Right atrium auricular region (tissue), 2 donors: Measurements from ENCODE around the gene COX8C. TPM values are rescaled to one million over a fixed set of nuclear protein-coding genes. Genes with fewer than 3 reads are reported as not detected.

Source experiments
- DNase-seq: peaks from one replicate; pipeline ENCODE4 v3.0.0-alpha.2; 2019; ENCODE audit warnings: low spot score
- H3K27ac ChIP-seq, 2 donors: fragments of 200-600 bp; sonication (generic); 1 replicate in 1 of 2; 2 replicates in 1 of 2; pipeline ENCODE4 v1.5.1; 2016 to 2019
- H3K27me3 ChIP-seq, 2 donors: fragments of 200-600 bp; sonication (generic); one replicate each; pipeline versions ENCODE4 v1.5.1 to v1.6.0; 2017 to 2019
- H3K36me3 ChIP-seq: fragments of 200-600 bp; sonication (generic); one replicate; pipeline ENCODE4 v1.5.1; 2016
- H3K4me1 ChIP-seq, 2 donors: fragments of 200-600 bp; sonication (generic); one replicate each; pipeline versions ENCODE4 v1.5.1 to v1.6.0; 2017 to 2019
- H3K4me3 ChIP-seq, 2 donors: fragments of 200-600 bp; sonication (generic); 1 replicate in 1 of 2; 2 replicates in 1 of 2; pipeline ENCODE4 v1.5.1; 2017 to 2019; ENCODE audit warnings: mild to moderate bottlenecking in 1 of 2, moderate library complexity in 1 of 2
- H3K9me3 ChIP-seq, 2 donors: fragments of 200-600 bp; sonication (generic); one replicate each; pipeline ENCODE4 v1.5.1; 2019
- CTCF ChIP-seq, 2 donors: fragments of 200-600 bp; sonication (generic); IDR thresholded peaks; one replicate each; pipeline ENCODE4 v1.5.1; 2019; ENCODE audit warnings: antibody characterized with exemption in 2 of 2
- total RNA-seq, 2 donors: library from RNA; depleted of rRNA; stranded (reverse); fragments of >200 nt; gene quantifications; one replicate each; pipeline ENCODE4 v1.1.0, GENCODE V29; 2016

Gene COX8C
- total RNA-seq, 2 donors from 2014 or later, result not detected

GRCh38 chr14:93303659-93304058, 43.3 kb upstream of the COX8C start:
- Histone ChIP-seq H3K4me1 (peaks cover 0 to 44% of the 10 kb centered on the region in 2 donors), H3K27me3 (no peaks in the 10 kb centered on the region), H3K27ac (no peak overlapping the region), H3K9me3 (no peaks in the 10 kb centered on the region), H3K4me3 (no peak overlapping the region), H3K36me3 (no peaks in the 10 kb centered on the region)
- no peak for TF ChIP-seq CTCF (IDR thresholded peaks at IDR 0.05)
- no peak for DNase-seq

DNA sequence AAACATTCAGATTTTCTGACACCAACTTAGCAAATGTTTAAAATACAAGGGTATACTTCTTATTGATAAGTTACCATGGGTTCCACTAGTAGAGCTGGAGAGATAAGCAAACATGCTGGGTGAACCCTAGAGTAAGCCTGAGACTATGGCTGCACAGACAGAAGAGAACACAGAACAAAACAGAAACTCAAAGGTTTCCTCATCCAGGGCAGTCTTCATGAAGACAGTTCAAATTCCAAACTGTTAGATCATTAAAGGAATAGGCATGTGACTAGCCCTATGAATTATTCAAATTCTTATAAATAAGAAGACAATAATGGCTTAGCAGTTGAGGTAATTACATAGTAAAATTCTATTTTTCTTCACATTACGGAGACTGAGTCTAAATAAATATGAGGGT, 42.2 kb upstream of the COX8C start:
- no peak for TF ChIP-seq CTCF (IDR thresholded peaks at IDR 0.05)
- Histone ChIP-seq H3K4me1 (peaks cover 0 to 44% of the 10 kb centered on the region in 2 donors), H3K36me3 (no peaks in the 10 kb centered on the region), H3K4me3 (no peak overlapping the region), H3K9me3 (no peaks in the 10 kb centered on the region), H3K27me3 (no peaks in the 10 kb centered on the region), H3K27ac (no peak overlapping the region)
- DNase-seq, result no peak

- H3K27ac ChIP-seq, result no peak overlapping the region
- no peak for DNase-seq
- H3K4me3 ChIP-seq, result no peak overlapping the region
- no peaks in the 10 kb centered on the region for H3K36me3 ChIP-seq
- H3K4me1 ChIP-seq, result peaks cover 0 to 44% of the 10 kb centered on the region in 2 donors
- H3K27me3 ChIP-seq, result no peaks in the 10 kb centered on the region
- H3K9me3 ChIP-seq, result no peaks in the 10 kb centered on the region
- no peak for TF ChIP-seq CTCF (IDR thresholded peaks at IDR 0.05)
Observed at GRCh38 chr14:93305725-93306418, 41.1 kb upstream of the COX8C start.

- Histone ChIP-seq H3K36me3 (no peaks in the 10 kb centered on the region), H3K4me1 (peaks cover 0 to 42% of the 10 kb centered on the region in 2 donors), H3K27me3 (no peaks in the 10 kb centered on the region), H3K4me3 (no peak overlapping the region), H3K9me3 (no peaks in the 10 kb centered on the region), H3K27ac (no peak overlapping the region)
- DNase-seq, result no peak
- TF ChIP-seq CTCF (IDR thresholded peaks at IDR 0.05), result no peak
Observed at GRCh38 chr14:93306812-93307211, 40.2 kb upstream of the COX8C start.

DNA sequence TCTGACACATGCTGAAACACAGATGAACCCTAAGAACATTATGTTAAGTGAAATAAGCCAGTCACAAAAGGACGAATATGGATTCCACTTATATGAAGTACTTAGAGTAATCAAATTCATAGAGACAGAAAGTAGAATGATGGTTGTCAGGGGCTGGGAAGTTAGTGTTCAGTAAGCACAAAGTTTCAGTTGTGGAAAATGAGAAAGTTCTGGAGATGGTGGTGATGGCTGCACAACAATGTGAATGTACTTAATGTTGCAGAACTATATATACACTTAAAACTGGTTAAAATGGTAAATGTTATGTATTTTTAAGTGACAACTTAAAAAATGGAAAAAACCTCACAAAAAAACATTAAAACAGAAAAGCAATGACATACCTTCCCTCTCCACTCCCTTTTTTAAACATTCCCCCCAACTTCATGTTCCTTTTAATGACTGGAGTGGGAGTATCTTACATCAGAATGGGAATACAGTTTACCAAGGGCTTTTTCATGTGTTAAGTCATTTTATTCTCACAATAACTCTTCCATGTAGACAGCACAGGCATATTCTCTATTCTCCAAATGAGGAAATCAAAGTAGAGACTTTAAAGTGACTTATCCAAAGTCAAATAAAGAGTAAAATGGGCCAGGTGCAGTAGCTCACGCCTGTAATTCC, 38.2 kb upstream of the COX8C start:
- Histone ChIP-seq H3K4me3 (no peak overlapping the region), H3K27me3 (no peaks in the 10 kb centered on the region), H3K4me1 (peaks cover 0 to 29% of the 10 kb centered on the region in 2 donors), H3K27ac (no peak overlapping the region), H3K9me3 (no peaks in the 10 kb centered on the region), H3K36me3 (no peaks in the 10 kb centered on the region)
- no peak for TF ChIP-seq CTCF (IDR thresholded peaks at IDR 0.05)
- no peak for DNase-seq
